HG03175 (cell line): ENCODE results near the gene TFDP2.
A peak's percentile ranks its signal among the peaks of the same experiment; 100 is the strongest.
"Not testable (repeated sequence)": the region's sequence is repeated elsewhere in the genome, so short reads cannot be mapped to it uniquely, and the experiment has no call there.

Source experiments
- ATAC-seq: cut with Tn5 transposase; IDR thresholded peaks from one replicate; pipeline ENCODE4 v1.9.1; 2021; ENCODE audit warnings: mild to moderate bottlenecking, moderate library complexity; ENCODE audit not compliant: unreplicated experiment

TFDP2 gene, protein sequence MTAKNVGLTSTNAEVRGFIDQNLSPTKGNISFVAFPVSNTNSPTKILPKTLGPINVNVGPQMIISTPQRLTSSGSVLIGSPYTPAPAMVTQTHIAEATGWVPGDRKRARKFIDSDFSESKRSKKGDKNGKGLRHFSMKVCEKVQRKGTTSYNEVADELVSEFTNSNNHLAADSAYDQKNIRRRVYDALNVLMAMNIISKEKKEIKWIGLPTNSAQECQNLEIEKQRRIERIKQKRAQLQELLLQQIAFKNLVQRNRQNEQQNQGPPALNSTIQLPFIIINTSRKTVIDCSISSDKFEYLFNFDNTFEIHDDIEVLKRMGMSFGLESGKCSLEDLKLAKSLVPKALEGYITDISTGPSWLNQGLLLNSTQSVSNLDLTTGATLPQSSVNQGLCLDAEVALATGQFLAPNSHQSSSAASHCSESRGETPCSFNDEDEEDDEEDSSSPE

DNA sequence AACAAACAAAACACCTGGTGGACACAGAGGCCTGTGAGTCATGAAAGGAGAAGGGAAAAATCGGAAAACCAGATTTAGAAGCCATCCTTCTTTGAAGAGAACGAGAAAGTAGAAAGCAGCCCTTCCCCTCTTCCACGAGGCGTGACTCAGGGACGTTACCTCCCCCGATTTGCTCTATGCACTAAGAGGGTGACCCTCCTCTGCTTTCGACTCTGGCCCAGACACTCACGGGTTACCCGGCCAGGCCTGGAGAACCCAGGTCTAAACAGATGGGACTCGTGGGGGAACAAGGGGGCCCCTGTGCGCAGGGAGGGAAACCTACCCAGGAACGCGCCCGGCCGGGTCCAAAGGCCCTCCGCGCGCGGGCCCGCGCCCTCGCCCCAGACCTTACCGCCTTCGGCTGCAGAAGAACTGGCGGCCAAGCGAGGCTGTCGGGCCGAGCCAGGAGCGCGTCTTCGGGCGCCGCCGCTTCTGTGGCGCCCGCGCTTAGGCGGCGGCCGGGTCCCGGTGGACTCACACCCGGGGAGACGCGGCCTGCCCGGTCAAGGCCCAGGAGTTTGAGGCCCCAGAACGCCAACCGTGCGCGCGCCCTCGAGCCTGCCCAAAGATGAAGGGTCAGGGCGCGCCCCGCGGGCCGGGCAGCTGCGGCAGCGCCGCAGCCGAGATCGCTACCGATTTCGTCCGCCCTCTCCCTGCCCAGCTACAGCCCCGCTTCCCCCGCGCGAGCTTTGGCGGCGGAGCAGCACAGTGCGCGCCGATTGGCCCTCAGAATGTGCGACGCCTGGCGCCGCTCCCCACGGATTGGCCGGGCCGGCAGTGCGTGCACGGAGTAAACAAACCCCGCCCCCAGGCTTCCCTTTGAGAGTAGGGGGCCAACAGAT lies at the start of gene TFDP2:
Gene TFDP2 (minus strand): TSS at position 753 of the 881 bp plus-strand sequence. CDS start 47,795 bp downstream, outside the sequence.
- ATAC-seq = peak; percentile 99

DNA sequence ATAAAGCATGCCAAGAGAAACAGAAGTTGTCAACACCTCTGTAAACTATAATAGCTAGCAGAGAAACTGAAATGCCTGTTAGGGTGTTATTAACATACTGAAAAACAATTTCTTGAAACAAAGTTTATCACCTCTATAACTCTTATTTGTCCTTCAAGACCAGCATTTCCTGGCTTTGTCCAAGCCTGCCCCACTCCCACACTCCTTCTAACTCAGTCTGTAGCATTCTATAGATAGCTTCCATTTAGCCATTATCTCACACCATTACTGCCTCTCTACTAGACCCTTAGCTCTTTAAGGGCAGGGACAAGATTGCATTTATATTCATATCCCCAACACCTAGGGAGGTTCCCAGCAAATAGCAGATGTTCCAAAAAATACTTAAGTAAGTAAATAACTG lies 39.5 kb upstream of the TFDP2 start:
- ATAC-seq = no peak

- no peak for ATAC-seq
Observed at GRCh38 chr3:142180761-142181362, 31.5 kb upstream of the TFDP2 start.

GRCh38 chr3:142175478-142175877 lies 26.1 kb upstream of the TFDP2 start:
- ATAC-seq = no peak

- ATAC-seq = no peak
Observed at GRCh38 chr3:142174559-142174958, 25.2 kb upstream of the TFDP2 start.

DNA sequence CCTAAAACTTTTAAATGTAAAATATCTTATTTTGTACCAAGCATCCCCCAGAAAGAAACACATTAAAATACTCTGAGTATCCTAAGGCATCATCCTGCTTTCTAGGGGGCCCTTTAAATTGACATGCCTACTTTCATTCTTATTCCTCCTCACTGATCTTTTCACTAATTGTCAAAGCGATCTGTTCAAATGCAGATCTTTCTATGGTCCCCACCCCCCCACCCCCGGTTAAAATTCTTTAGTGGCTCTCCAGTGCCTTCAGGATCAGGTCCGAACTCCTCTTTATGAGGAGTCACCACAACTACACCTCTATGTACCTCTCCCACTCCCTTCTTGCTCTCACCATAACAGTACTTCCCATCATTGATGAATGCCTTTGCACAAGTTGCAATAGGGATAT lies 19.2 kb upstream of the TFDP2 start:
- no peak for ATAC-seq

DNA sequence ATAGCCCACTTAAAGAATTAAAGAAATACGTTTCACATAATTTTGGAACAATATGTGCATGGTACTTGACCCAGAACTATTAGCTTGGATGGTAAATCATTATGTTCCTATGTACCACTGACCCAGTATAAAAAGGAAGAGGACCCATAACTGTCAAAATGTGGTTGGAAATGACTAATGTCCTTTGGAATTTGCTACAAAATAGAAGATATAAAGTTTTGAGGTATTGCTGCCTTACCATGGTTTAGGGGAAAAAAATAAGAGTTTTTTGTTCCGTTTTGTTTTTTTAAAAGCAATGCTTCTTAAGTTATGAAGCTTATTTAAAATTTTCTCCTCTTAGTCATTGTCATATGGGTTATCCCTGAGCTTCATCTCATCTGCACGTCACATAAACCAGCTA lies 15.8 kb upstream of the TFDP2 start:
- no peak for ATAC-seq

- ATAC-seq = no peak
Observed at GRCh38 chr3:142159083-142159740, 9.9 kb upstream of the TFDP2 start.

DNA sequence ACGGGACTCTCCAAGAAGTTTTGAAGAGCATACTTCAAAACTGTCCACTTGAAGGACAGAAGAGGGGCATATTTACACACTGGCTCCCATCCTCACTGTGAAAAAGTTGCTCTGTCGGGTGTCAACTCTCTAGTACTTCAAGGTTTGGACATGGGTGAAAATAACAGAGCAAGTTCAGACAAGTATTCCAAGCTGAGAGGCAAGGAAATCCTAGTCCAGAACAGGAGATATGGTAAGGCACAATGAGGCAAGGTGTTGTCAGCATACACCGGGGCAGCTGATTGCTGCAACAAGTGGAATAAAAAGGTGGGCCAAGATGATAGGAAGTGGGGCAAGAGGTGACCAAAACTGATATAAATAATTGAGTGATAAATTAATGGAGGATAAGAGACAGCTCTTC lies 4.8 kb upstream of the TFDP2 start:
- no peak for ATAC-seq

- ATAC-seq = no peak
Observed at GRCh38 chr3:142152384-142152783, 3.0 kb upstream of the TFDP2 start.

- no peak for ATAC-seq
Observed at GRCh38 chr3:142151828-142152227, 2.5 kb upstream of the TFDP2 start.

GRCh38 chr3:142151240-142151639 lies 1.9 kb upstream of the TFDP2 start:
- ATAC-seq = no peak

- ATAC-seq = no peak
Observed at GRCh38 chr3:142150271-142150670, 927 bp upstream of the TFDP2 start.

GRCh38 chr3:142149673-142149992 lies 289 bp upstream of the TFDP2 start:
- ATAC-seq = no peak

GRCh38 chr3:142148044-142148791 lies 1.1 kb downstream of the TFDP2 start:
- no peak for ATAC-seq

DNA sequence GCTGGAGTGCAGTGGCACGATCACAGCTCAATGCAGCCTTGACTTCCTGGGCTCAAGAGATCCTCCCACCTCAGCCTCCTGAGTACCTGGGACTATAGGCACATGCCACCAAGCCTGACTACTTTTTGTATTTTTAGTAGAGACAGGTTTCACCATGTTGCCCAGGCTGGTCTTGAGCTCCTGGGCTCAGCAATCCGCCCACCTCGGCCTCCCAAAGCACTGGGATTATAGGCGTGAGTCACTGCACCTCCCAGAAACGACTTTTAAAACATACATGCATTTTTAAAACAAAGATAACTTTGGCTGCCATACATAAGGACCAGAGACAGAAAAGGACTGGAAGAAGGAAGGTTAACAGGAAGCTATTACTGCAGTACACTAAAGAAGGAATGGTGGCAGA lies 4.8 kb downstream of the TFDP2 start:
- not testable (repeated sequence) for ATAC-seq

DNA sequence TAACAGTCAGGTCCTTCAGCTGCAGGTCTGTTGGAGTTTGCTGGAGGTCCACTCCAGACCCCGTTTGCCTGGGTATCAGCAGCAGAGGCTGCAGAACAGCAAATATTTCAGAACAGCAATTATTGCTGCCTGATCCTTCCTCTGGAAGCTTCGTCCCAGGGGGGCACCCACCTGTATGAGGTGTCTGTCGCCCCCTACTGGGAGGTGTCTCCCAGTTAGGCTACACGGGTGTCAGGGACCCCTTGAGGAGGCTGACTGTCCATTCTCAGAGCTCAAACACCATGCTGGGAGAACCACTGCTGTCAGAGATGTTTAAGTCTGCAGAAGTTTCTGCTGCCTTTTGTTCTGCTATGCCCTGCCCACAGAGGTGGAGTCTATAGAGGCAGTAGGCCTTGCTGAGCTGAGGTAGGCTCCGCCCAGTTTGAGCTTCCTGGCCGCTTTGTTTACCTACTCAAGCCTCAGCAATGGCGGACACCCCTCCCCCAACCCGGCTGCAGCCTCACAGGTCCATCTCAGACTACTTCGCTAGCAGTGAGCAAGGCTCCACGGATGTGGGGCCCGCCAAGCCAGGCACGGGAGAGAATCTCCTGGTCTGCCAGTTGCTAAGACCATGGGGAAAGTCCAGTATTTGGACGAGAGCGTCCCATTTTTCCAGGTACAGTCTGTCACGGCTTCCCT lies 8.6 kb downstream of the TFDP2 start:
- not testable (repeated sequence) for ATAC-seq

GRCh38 chr3:142137089-142137488 lies 12.3 kb downstream of the TFDP2 start:
- ATAC-seq = not testable (repeated sequence)

DNA sequence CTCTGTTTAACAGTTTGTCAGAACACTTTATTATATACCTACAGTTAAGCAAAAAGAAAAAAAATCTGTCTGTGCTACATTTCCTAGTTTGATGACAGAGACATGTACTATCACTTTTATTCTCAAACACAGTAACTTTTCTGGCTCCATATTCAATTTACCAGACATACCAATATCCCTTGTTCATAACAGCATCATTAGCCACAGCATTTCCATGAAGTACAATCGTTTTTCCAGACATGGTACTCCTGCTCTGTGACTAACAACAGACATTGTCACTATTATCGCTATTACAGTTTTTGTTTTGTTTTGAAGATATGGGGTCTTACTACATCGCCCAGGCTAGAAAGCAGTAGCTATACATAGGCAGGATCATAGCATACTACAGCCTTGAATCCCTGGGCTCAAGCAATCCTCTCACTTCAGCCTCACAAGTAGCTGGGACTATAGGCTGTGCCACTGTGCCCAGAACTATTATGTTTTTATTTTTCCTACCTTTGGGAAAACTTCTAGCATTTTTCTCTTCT lies 14.5 kb downstream of the TFDP2 start:
- ATAC-seq = no peak
